AG04449 (cell line): ENCODE data around the gene PPP2R5B.

ENCODE experiments used
- CTCF ChIA-PET: fragments of 350-600 bp; formaldehyde crosslinking; extraction: SDS; loops from one replicate; lab custom pipeline; 2021; ENCODE audit warnings: antibody characterized with exemption; lab: Yijun Ruan, JAX
- POLR2A ChIA-PET: fragments of 400-600, 350-600 bp; formaldehyde crosslinking; extraction: SDS; loops from one replicate; lab custom pipeline; 2020; ENCODE audit warnings: antibody characterized with exemption, inconsistent platforms; lab: Yijun Ruan, JAX
- DNase-seq: peaks from one replicate; pipeline ENCODE4 v3.0.0-alpha.2; 2010; ENCODE audit warnings: low read depth, low spot score
- H3K4me3 ChIP-seq: 2 replicates; pipeline ENCODE4 v1.5.1; 2011; ENCODE audit warnings: low read depth, mild to moderate bottlenecking, control low read depth, low read length
- CTCF ChIP-seq: IDR thresholded peaks from one replicate; pipeline ENCODE4 v1.5.1; 2011; ENCODE audit warnings: mild to moderate bottlenecking, moderate library complexity, low read length, control low read depth, inconsistent platforms; ENCODE audit not compliant: insufficient read depth; ENCODE audit errors: missing control alignments

PPP2R5B gene

GRCh38 chr11:64887234-64887756, 37.2 kb upstream of the PPP2R5B start:
- DNase-seq, result no peak
- TF ChIP-seq CTCF, result no peak
- ChIA-PET POLR2A (interaction anchor here (2.0 kb wide), 1 partner anchor 10 kb away, joined by 12 read pairs; the partner anchor contains the start of gene EHD1), CTCF (interaction anchor here (0.8 to 28.0 kb wide), 13 partner anchors 8 to 110 kb away, joined by 3 to 1375 read pairs (median 4); partner anchors contain the start of genes ATG2A, BATF2, CDC42BPG and EHD1)
- H3K4me3 ChIP-seq, result no peak overlapping the region

- DNase-seq, result no peak
- TF ChIP-seq CTCF, result peak; percentile 97
- ChIA-PET POLR2A (interaction anchor here (0.7 to 2.0 kb wide), 2 partner anchors 11 to 40 kb away, joined by 5 to 12 read pairs; partner anchors contain the start of gene EHD1), CTCF (interaction anchor here (0.5 to 28.0 kb wide), 19 partner anchors 9 to 148 kb away, joined by 3 to 1375 read pairs (median 5); partner anchors contain the start of genes ARL2, ATG2A, CDC42BPG and EHD1)
- H3K4me3 ChIP-seq, result peak overlapping the region; percentile 33
Measured at GRCh38 chr11:64887757-64888405, 36.6 kb upstream of the PPP2R5B start.

- TF ChIP-seq CTCF, result no peak
- H3K4me3 ChIP-seq, result no peak overlapping the region
- DNase-seq, result no peak
- ChIA-PET POLR2A (interaction anchor here (0.7 to 2.0 kb wide), 2 partner anchors 11 to 41 kb away, joined by 5 to 12 read pairs; partner anchors contain the start of gene EHD1), CTCF (interaction anchor here (0.5 to 28.0 kb wide), 18 partner anchors 9 to 147 kb away, joined by 3 to 1375 read pairs (median 6); partner anchors contain the start of genes ARL2, ATG2A, CDC42BPG and EHD1)
Measured at GRCh38 chr11:64888406-64888728, 36.1 kb upstream of the PPP2R5B start.

GRCh38 chr11:64888729-64889511, 35.6 kb upstream of the PPP2R5B start:
- POLR2A ChIA-PET, result interaction anchor here (2.0 kb wide), 1 partner anchor 12 kb away, joined by 12 read pairs; the partner anchor contains the start of gene EHD1
- no peak overlapping the region for H3K4me3 ChIP-seq
- DNase-seq, result no peak
- CTCF ChIA-PET, result interaction anchor here (0.8 to 28.0 kb wide), 10 partner anchors 11 to 89 kb away, joined by 3 to 1375 read pairs (median 7); partner anchors contain the start of genes ATG2A, CDC42BPG and EHD1
- no peak for TF ChIP-seq CTCF

DNA sequence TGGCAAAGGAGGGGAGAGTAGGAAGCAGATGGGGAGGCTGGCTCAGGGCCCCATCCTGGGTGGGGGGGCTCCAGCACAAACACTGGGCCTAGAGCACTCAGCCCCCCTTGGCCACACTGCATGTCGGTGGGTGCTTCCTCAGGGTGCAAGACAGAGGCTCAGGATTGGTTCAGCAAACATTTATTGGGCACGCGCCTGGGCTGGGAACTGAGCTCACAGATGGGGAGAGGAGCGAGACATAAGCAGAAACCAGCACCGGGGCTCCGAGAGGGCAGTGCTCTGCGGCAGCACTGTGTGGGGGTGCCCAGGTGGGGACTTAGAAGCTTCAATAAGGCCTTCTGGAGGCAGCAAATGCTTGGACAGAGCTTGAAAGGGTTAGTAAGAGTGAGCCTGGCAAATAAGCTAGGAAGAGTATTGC, 34.0 kb upstream of the PPP2R5B start:
- CTCF ChIA-PET, result interaction anchor here (1.4 to 28.0 kb wide), 4 partner anchors 13 to 38 kb away, joined by 4 to 1375 read pairs (median 46); partner anchors contain the start of genes CDC42BPG, EHD1 and PPP2R5B
- DNase-seq, result no peak
- POLR2A ChIA-PET, result no interaction called here

More for the DNA sequence above, 34.0 kb upstream of the PPP2R5B start:
- H3K4me3 ChIP-seq, result no peak overlapping the region
- no peak for TF ChIP-seq CTCF
